LoVo (cell line): ENCODE data around the gene TACR2.

Experiments used
- DNase-seq: peaks from one replicate; pipeline ENCODE4 v3.0.0-alpha.2; 2016; ENCODE audit warnings: low spot score

The TACR2 gene

DNA sequence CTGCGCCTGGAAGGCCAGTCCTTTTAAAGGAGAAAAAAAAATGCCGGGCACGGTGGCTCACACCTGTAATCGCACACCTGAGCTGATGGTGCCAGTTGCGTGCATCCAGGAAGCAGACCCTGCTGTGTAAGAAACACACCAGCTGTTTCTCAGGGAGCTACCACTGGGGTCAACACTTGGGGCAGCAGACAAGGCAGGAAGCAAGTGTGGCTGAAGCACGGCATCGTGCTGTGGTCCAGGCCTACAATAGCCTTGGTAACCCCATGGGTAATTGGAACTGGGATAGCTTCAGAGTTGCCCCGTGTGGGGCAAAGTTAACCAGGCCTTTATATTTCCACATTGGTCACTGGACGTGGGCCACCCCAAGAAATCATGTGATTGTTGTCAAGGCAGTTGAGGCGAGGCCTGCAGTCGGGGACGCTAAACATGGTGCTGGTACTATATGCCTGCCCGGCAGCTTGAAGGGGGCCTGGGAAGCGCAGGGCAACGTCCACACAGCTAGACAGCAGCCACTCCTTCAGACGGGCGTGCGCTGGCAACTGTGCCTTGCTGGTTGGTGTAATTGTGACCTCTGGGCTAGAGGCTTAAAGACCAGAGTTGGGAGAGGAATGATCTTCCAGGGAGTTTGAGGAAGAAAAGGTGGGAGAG is 2.5 kb upstream of the TACR2 start:
- DNase-seq: no peak

DNA sequence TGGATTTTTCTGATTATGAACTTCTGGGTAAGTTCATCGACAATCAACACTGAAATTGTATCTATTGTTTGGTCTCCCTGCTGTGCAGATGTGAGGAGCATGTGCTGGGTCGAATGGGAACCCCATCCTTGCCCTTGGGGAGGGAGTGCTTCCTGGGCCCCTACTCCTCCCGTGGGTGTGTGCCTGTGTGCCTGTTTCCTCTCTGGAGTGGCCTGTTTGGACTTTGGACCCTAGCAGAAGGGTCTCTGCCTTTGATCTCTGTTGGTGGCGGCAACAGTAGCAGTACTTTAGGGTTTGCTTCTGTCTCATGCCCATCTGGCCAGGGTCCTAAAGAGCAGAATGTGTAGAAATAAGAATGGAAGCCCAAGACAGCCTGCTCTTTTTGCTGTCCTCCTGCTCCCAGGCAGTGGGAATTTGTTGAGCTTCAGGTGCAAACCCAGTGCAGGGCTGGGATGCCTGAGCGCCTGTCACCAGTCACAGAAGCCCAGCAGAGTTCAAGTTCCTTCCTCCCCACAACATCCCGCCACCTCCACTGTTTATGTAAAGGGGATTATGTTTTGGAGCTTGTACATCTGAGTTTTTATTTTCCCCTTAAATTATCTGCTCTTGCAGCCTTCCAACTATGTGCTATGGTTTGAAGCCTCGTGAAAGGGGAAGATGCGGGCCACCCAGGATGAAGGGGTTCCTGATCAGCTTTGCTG is 1.5 kb upstream of the TACR2 start:
- peak; percentile 78 for DNase-seq

- DNase-seq: no peak
These were observed 824 bp upstream of the TACR2 start for GRCh38 chr10:69417542-69417941.

DNA sequence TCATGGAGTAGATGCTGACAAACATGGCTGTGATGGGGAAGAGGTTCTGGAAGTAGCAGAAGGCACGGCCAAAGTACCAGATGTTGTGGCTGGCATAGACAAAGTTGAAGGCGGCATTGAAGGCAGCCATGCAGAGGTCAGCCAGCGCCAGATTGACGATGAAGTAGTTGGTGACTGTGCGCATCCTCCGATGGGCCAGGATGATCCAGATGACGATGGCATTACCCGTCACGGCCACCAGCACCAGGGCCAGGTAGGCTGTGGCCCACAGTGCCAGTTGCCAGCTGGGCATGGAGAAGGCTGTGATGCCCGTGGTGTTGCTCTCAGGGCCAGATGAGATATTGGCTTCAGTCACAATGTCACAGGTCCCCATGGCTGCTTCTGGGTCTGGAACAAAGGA is 767 bp downstream of the TACR2 start:
- DNase-seq: no peak

- no peak for DNase-seq
These were observed 1.7 kb downstream of the TACR2 start for GRCh38 chr10:69415049-69415448.

DNA sequence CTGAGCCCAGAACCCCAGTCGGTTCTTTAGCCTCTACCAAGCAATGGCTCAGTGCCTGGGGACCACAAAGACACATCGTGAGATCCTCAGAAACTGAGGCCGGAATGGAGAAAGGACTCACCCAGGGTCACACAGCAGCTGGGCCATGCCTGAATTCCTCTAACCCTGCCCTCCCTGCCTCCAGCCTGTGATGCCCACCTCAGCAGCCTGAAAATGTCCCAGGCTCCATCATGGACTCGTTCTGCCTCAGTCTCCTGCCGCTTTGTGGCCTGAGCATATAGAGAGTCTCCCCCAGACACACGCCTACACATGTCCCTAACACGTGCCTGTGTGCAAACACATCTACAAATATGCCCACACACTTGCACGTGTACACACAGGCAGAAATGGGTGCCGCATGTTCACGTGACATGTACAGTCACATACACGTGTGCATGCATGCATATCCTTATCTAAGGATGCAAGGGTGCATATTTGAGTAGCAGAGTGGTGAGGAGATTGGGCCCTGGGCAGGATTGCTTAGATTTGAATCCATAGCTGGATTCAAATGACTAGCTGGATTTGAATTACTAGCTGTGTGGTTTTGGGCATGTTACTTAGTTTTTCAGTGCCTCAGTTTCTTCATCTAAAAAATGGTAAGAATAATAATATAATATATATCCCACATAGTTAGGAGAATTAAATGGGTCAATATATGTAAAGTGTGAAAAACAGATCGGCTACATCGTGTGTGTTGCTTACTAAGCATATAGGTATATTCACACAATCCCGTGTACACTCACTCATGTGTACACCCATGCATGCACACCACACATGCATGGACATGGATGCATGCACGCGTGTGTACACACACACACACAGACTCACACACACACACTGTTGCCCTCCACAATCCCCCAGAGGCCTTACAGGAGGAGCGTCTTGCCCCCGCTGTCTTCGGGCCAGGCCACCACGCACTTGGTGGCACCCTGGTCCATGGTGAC is 2.4 kb downstream of the TACR2 start:
- DNase-seq: no peak

- DNase-seq: no peak
These were observed 3.4 kb downstream of the TACR2 start for GRCh38 chr10:69413221-69413865.

DNA sequence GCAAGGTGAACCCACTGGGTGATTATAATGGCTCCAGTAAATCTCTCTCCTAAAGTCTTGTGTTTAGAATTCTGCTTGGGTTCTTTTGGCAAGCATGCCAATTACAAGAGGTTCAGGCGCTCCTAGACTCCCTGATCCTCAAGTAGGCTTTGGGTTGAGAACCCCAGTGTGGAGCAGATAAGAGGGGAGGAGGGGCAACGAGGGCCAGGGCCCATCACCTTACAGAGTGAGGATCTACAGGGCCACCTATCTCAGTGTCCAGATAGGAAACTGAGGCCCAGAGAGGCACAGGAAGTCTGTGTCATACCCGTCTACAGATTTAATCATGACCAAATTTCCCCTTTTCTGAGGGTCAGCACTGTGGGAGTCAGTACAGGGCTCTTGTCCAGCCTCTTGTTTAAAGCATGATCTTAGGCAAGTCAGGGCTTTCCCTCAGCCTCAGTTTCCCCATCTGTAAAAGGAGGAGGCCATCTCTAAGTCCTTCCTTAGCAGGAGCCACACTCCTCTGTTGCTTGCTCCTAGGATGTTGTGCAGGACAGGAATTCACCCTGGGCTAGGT is 4.4 kb downstream of the TACR2 start:
- DNase-seq: no peak

DNA sequence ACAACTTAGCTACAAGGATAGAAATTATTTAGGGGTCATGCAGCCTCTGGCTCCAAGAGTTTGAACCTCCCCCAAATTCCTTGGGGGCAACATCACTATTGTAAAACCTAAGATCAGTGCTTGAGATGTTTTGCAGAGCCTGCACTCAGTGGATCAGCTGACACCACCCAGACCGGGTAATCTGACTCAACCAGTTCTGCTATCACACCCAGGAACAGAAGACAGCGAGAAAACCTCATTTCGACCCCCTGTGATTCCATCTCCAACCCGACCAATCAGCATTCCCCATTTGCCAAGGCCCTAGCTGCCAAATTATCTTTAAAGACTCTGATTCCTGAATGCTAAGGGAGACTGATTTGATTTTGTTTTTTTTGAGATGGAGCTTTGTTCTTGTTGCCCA is 5.2 kb downstream of the TACR2 start:
- DNase-seq: no peak

DNA sequence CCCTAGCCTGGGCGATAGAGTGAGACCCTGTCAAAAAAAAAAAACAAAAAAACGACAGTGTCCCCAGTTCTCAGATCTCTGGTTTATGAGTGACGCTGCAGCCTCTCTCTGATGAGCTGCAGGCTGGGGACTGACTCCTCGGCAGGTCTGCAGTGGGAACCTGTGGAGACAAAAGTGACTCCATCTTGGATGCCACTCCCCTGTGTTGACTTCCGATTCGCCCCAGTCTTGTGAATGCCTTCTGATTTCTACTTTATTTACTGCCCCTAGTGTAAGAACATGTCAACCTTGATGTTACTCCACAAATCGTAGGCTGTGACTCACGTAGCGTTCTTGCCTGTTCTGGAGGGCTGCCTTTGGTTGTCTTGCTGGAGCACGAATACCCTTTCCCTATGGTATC is 6.2 kb downstream of the TACR2 start:
- no peak for DNase-seq

DNA sequence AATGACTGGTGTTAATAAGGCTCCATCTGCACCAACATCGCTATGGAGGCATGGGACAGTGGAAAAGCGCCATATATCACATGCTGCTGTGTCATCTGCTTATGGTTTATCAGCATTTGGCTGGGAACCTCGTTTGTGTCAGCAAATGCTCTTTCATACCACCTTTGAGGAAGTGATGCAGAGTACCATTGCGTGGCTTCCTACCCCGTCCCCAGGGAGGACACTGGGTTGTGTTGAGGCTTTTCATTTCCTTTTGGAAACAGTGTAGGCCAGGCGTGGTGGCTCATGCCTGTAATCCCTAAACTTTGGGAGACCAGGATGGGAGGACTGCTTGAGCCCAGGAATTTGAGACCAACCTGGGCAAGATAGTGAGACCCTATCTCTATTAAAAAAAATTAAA is 6.8 kb downstream of the TACR2 start:
- DNase-seq: no peak

- no peak for DNase-seq
These were observed 7.6 kb downstream of the TACR2 start for GRCh38 chr10:69409176-69409495.

DNA sequence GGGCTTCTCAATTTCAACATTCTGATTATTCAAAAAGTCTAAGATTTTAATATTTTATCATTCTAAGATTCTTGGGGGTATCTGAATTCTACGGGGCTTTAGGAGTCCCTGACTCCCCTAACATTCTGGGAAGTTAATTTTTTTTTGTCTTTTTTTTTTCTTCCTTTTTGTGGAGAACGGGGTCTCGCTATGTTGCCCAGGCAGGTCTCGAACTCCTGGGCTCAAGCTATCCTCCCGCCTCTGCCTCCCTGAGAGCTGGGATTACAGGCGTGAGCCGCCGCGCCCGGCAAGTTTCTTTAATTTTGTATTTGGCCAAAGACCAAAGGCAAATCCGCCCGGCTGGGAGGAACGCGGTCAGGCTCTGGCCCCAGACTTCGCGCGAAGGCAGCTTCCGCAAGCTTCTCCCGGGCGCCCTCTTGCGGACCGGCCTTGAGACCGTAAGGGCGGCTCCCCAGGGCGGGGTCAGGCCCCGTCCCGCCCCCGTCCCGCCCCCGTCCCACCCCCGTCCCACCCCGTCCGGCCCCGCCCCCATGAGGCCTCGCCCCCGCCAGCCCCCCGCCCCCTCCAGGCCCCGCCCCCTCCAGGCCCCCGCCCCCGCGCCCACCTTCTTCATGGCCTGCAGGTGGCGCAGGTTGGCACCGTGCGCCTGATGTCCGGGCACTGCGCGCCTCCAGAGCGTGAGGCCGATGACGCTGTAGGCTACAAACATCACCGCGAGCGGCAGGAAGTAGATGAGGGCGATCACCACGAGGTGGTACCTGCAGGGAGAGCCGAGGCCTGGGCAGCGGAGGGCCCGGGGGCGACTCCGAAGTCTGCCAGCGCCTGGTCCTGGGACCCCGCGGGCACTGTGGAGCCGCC is 8.2 kb downstream of the TACR2 start:
- DNase-seq: peak; percentile 98

GRCh38 chr10:69407621-69408301 is 9.0 kb downstream of the TACR2 start:
- peak; percentile 7 for DNase-seq

GRCh38 chr10:69406816-69407580 is 9.7 kb downstream of the TACR2 start:
- no peak for DNase-seq

DNA sequence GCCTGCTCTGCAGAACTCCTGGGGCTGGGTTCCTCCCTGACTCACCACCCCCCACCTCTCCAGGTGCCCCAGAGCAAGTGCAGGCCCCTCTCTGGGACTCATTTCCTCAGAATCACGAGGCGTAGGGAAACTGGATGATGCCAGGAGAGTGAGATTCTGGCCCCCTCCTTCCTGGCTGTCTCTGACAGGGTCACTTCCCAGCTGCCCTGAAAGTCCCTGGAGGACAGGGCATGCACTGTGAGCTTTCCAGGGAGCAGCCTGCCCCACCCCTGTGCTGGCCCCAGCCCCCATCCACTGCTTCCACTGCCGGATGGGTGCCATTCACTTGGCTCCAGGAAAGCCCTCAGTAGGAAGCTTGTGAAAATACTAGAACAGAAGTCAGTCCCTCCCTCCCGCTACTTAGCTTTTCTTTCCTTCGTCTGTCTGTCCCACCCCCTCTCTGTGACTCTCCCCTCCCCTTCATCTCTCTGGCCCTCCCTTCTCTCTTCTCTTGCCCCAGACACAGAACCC is 10.4 kb downstream of the TACR2 start:
- DNase-seq: no peak

GRCh38 chr10:69405221-69405620 is 11.5 kb downstream of the TACR2 start:
- no peak for DNase-seq

DNA sequence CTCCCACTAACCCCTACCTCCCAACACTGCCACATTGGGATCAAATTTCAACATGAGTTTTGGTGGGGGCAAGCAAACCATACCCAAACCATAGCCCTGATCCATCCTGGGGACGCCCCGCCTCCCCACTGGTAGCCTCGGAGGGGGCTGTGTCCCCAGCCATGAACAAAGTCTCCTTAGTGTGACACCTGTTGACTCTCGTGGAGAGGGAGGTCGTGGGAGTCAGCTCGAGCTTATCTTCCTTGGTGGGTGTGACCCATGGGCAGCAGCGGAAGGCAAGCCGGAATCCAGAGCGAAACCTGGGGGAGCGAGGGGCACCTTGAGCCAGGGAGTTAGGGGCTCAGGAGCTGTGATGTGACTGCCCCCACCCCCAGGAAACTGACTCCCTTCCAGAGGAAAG is 11.9 kb downstream of the TACR2 start:
- DNase-seq: no peak

DNA sequence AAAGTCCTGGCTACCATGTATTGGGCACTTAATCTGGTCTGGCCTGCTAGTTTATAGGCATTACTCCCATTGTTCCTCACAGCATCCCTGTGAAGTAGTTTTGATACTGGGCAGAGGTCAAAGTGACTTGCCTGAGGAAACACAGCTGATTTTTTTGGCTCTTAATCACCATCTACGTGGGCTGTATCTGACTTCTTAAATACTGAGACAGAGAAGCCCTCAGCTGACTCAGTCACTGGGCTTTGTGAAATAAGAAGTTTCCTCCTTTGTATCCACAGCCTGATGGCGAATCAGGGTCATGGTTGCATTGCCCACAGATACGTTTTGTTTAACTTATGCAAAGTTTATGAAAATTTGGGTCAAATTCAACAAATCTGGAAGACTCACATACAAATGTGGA is 13.2 kb downstream of the TACR2 start:
- DNase-seq: no peak

DNA sequence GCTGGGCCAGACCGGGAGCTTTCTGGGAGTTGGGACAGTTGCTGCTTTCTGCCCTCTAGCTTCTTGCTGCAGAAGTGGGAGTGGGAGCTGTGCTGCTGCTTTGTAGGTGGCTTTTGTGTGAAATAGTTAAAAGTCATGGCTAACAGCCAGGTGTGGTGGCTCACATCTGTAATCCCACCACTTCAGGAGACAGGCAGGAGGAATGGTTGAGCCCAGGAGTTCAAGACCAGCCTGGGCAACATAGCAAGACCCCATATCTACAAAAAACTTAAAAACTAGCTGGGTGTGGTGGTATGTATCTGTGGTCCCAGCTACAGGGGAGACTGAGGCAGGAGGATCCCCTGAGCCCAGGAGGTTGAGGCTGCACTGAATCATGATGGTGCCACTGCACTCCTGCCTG is 13.7 kb downstream of the TACR2 start:
- DNase-seq: no peak
